Measurements from ENCODE around the gene HBA2.
"Not testable (repeated sequence)": the region's sequence is repeated elsewhere in the genome, so short reads cannot be mapped to it uniquely, and the experiment has no call there.

Gene HBA2

GRCh38 chr16:189604-190186 is 17.0 kb downstream of the HBA2 start:
- Histone ChIP-seq H3K27me3 (ENCODE audit: insufficient read depth, low read length) (no peaks in the 10 kb centered on the region), H3K9ac (ENCODE audit: low read depth, low read length) (no peak overlapping the region), H3K4me3 (ENCODE audit: low read length) (no peak overlapping the region), H3K4me1 (ENCODE audit: insufficient read depth, low read length) (no peaks in the 10 kb centered on the region), H3K27ac (ENCODE audit: low read length) (no peak overlapping the region), H3K9me3 (ENCODE audit: insufficient read depth, low read depth, low read length) (peaks cover 8% of the 10 kb centered on the region), H3K36me3 (ENCODE audit: insufficient read depth, low read depth, low read length) (peaks cover 78% of the 10 kb centered on the region)

DNA sequence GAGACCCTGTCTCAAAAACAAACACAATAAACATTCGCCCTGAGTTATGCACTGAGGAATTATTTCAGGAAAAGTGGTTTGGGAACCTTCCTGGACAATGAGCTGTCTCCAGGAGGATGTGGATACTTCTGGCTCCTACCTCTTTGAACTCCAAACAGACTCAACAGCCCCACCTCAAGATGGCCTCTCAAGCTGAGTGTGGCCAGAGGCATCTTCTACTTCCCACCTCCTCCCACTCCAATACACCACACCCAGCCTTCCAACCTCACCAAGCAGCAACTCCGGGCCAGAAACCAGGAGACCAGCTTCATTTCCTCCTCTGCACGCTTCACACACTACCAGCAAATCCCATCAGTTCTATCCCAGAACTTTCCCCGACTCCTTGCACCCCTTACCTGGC is 19.2 kb downstream of the HBA2 start:
- Histone ChIP-seq H3K27ac (ENCODE audit: low read length) (no peak overlapping the region), H3K36me3 (ENCODE audit: insufficient read depth, low read depth, low read length) (peaks cover 95% of the 10 kb centered on the region), H3K9me3 (ENCODE audit: insufficient read depth, low read depth, low read length) (peaks cover 8% of the 10 kb centered on the region), H3K27me3 (ENCODE audit: insufficient read depth, low read length) (no peaks in the 10 kb centered on the region), H3K4me1 (ENCODE audit: insufficient read depth, low read length) (no peaks in the 10 kb centered on the region), H3K4me3 (ENCODE audit: low read length) (no peak overlapping the region), H3K9ac (ENCODE audit: low read depth, low read length) (no peak overlapping the region)

DNA sequence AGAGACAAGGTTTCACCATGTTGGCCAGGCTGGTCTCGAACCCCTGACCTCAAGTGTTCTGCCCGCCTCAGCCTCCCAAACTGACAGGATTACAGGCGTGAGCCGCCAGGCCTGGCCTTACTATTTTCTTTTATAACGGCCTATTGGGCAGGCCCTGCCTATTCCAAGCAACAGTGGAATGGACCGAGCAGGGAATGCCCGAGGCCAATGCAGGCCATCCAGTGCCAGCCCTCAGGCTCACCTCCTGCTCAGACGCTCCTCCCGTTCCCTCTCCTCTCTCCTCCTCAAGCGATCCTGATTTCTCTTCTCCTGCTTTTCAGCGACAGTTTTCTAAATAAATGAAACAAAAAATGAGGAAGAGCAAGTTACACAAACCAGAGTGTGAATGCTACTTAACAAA is 20.0 kb downstream of the HBA2 start:
- Histone ChIP-seq H3K9me3 (ENCODE audit: insufficient read depth, low read depth, low read length) (peaks cover 2% of the 10 kb centered on the region; the same call in 1 of the 2 replicates), H3K4me1 (ENCODE audit: insufficient read depth, low read length) (no peaks in the 10 kb centered on the region), H3K27ac (ENCODE audit: low read length) (no peak overlapping the region), H3K4me3 (ENCODE audit: low read length) (no peak overlapping the region), H3K36me3 (ENCODE audit: insufficient read depth, low read depth, low read length) (peaks cover 97% of the 10 kb centered on the region), H3K27me3 (ENCODE audit: insufficient read depth, low read length) (no peaks in the 10 kb centered on the region), H3K9ac (ENCODE audit: low read depth, low read length) (no peak overlapping the region)

GRCh38 chr16:193441-193840 is 20.8 kb downstream of the HBA2 start:
- H3K9me3 ChIP-seq (ENCODE audit: insufficient read depth, low read depth, low read length) = no peaks in the 10 kb centered on the region
- no peak overlapping the region for H3K27ac ChIP-seq (ENCODE audit: low read length)
- H3K27me3 ChIP-seq (ENCODE audit: insufficient read depth, low read length) = no peaks in the 10 kb centered on the region
- H3K36me3 ChIP-seq (ENCODE audit: insufficient read depth, low read depth, low read length) = peaks cover 99% of the 10 kb centered on the region
- no peaks in the 10 kb centered on the region for H3K4me1 ChIP-seq (ENCODE audit: insufficient read depth, low read length)
- H3K4me3 ChIP-seq (ENCODE audit: low read length) = no peak overlapping the region
- H3K9ac ChIP-seq (ENCODE audit: low read depth, low read length) = no peak overlapping the region

GRCh38 chr16:194516-194915 is 21.8 kb downstream of the HBA2 start:
- H3K9ac ChIP-seq (ENCODE audit: low read depth, low read length) = no peak overlapping the region
- no peaks in the 10 kb centered on the region for H3K27me3 ChIP-seq (ENCODE audit: insufficient read depth, low read length)
- H3K9me3 ChIP-seq (ENCODE audit: insufficient read depth, low read depth, low read length) = no peaks in the 10 kb centered on the region
- no peak overlapping the region for H3K27ac ChIP-seq (ENCODE audit: low read length)
- H3K36me3 ChIP-seq (ENCODE audit: insufficient read depth, low read depth, low read length) = peaks cover 99% of the 10 kb centered on the region
- H3K4me3 ChIP-seq (ENCODE audit: low read length) = no peak overlapping the region
- no peaks in the 10 kb centered on the region for H3K4me1 ChIP-seq (ENCODE audit: insufficient read depth, low read length)

GRCh38 chr16:200388-200787 is 27.7 kb downstream of the HBA2 start:
- no peaks in the 10 kb centered on the region for H3K9me3 ChIP-seq (ENCODE audit: insufficient read depth, low read depth, low read length)
- H3K27ac ChIP-seq (ENCODE audit: low read length) = no peak overlapping the region
- no peaks in the 10 kb centered on the region for H3K27me3 ChIP-seq (ENCODE audit: insufficient read depth, low read length)
- H3K4me1 ChIP-seq (ENCODE audit: insufficient read depth, low read length) = no peaks in the 10 kb centered on the region
- H3K36me3 ChIP-seq (ENCODE audit: insufficient read depth, low read depth, low read length) = peaks cover 90% of the 10 kb centered on the region
- H3K4me3 ChIP-seq (ENCODE audit: low read length) = no peak overlapping the region
- H3K9ac ChIP-seq (ENCODE audit: low read depth, low read length) = no peak overlapping the region

- H3K9me3 ChIP-seq (ENCODE audit: insufficient read depth, low read depth, low read length) = no peaks in the 10 kb centered on the region
- peaks cover 90% of the 10 kb centered on the region for H3K36me3 ChIP-seq (ENCODE audit: insufficient read depth, low read depth, low read length)
- H3K4me3 ChIP-seq (ENCODE audit: low read length) = no peak overlapping the region
- no peaks in the 10 kb centered on the region for H3K27me3 ChIP-seq (ENCODE audit: insufficient read depth, low read length)
- H3K9ac ChIP-seq (ENCODE audit: low read depth, low read length) = no peak overlapping the region
- H3K27ac ChIP-seq (ENCODE audit: low read length) = no peak overlapping the region
- H3K4me1 ChIP-seq (ENCODE audit: insufficient read depth, low read length) = no peaks in the 10 kb centered on the region
Measured at GRCh38 chr16:203246-203645, 30.6 kb downstream of the HBA2 start.

DNA sequence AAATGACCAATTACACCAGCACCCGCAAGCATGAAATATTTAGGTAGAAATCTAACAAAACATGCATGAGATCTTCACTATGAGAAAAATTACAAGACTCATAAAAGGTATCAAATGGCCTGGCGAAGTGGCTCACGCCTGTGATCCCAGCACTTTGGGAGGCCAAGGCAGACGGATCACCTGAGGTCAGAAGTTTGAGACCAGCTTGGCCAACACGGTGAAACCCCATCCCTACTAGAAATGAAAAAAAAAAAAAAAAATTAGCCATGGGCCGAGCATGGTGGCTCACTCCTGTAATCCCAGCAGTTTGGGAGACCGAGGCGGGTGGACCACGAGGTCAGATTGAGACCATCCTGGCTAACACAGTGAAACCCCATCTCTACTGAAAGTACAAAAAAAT is 31.4 kb downstream of the HBA2 start:
- H3K9ac ChIP-seq (ENCODE audit: low read depth, low read length); H3K27ac ChIP-seq (ENCODE audit: low read length); H3K4me3 ChIP-seq (ENCODE audit: low read length); H3K27me3 ChIP-seq (ENCODE audit: insufficient read depth, low read length); H3K4me1 ChIP-seq (ENCODE audit: insufficient read depth, low read length); H3K9me3 ChIP-seq (ENCODE audit: insufficient read depth, low read depth, low read length): not testable (repeated sequence)
- peaks cover 90% of the 10 kb centered on the region for H3K36me3 ChIP-seq (ENCODE audit: insufficient read depth, low read depth, low read length)

GRCh38 chr16:209359-209758 is 36.7 kb downstream of the HBA2 start:
- not testable (repeated sequence) for H3K9me3 ChIP-seq (ENCODE audit: insufficient read depth, low read depth, low read length); H3K9ac ChIP-seq (ENCODE audit: low read depth, low read length); H3K27ac ChIP-seq (ENCODE audit: low read length); H3K27me3 ChIP-seq (ENCODE audit: insufficient read depth, low read length); H3K4me3 ChIP-seq (ENCODE audit: low read length); H3K4me1 ChIP-seq (ENCODE audit: insufficient read depth, low read length)
- H3K36me3 ChIP-seq (ENCODE audit: insufficient read depth, low read depth, low read length) = peaks cover 98% of the 10 kb centered on the region

DNA sequence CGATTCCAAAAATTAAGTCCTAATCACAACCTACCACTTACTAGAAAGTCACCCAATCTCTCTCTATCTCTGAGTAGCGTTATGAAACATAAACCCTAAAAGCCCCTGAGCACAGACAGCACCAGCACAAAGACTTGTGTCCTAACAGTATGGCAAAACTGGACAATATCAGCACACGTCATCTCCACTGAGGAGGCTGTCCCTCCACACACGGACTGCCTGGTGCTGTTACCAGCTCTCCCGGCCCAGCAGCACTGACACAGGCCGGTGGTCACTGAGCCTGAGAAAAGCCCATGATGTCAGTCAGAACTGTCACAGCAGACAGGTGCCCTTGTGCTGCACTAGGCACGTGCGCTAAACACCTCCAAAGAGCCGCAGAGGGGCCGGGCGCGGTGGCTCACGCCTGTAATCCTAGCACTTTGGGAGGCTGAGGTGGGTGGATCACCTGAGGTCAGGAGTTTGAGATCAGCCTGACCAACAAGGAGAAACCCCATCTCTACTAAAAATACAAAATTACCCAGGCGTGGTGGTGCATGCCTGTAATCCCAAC is 39.0 kb downstream of the HBA2 start:
- H3K4me3 ChIP-seq (ENCODE audit: low read length); H3K9me3 ChIP-seq (ENCODE audit: insufficient read depth, low read depth, low read length); H3K9ac ChIP-seq (ENCODE audit: low read depth, low read length); H3K4me1 ChIP-seq (ENCODE audit: insufficient read depth, low read length); H3K27me3 ChIP-seq (ENCODE audit: insufficient read depth, low read length); H3K27ac ChIP-seq (ENCODE audit: low read length): not testable (repeated sequence)
- H3K36me3 ChIP-seq (ENCODE audit: insufficient read depth, low read depth, low read length) = peaks cover 98% of the 10 kb centered on the region

GRCh38 chr16:212999-213398 is 40.3 kb downstream of the HBA2 start:
- Histone ChIP-seq H3K9me3 (ENCODE audit: insufficient read depth, low read depth, low read length) (no peaks in the 10 kb centered on the region), H3K4me1 (ENCODE audit: insufficient read depth, low read length) (no peaks in the 10 kb centered on the region), H3K4me3 (ENCODE audit: low read length) (no peak overlapping the region), H3K27ac (ENCODE audit: low read length) (no peak overlapping the region), H3K36me3 (ENCODE audit: insufficient read depth, low read depth, low read length) (peaks cover 94% of the 10 kb centered on the region), H3K27me3 (ENCODE audit: insufficient read depth, low read length) (no peaks in the 10 kb centered on the region), H3K9ac (ENCODE audit: low read depth, low read length) (no peak overlapping the region)

DNA sequence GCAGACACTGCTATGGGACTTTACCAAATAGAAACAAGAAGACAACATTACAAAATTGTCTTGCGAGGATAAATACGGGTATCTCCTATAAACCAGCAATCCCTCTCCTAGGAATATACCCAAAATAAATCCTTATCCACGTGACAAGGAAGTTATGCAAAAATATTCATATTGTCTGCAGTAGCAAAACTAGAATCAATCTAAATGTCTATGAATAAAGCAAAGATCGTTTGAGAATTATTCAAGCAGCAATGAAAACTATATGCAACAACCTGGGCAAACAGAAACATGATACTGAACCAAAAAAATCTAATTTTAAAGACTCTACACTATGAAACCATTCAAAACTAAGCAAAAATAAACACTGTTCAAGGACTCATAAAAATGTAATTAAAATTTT is 47.3 kb downstream of the HBA2 start:
- no peaks in the 10 kb centered on the region for H3K9me3 ChIP-seq (ENCODE audit: insufficient read depth, low read depth, low read length)
- peaks cover 88% of the 10 kb centered on the region for H3K36me3 ChIP-seq (ENCODE audit: insufficient read depth, low read depth, low read length)
- H3K27me3 ChIP-seq (ENCODE audit: insufficient read depth, low read length) = no peaks in the 10 kb centered on the region
- H3K9ac ChIP-seq (ENCODE audit: low read depth, low read length) = no peak overlapping the region
- H3K4me3 ChIP-seq (ENCODE audit: low read length) = no peak overlapping the region
- no peak overlapping the region for H3K27ac ChIP-seq (ENCODE audit: low read length)
- no peaks in the 10 kb centered on the region for H3K4me1 ChIP-seq (ENCODE audit: insufficient read depth, low read length)
